CD4-positive, alpha-beta T cell treated with Interleukin-1 beta for 1 hour (primary cell): ENCODE data around the gene FBXL13.
"Not testable (repeated sequence)": the region's sequence is repeated elsewhere in the genome, so short reads cannot be mapped to it uniquely, and the experiment has no call there.

Source experiments
- DNase-seq, 2 donors: peaks; one replicate each; pipeline ENCODE4 v3.0.0-alpha.2; 2020 to 2022

The FBXL13 gene

DNA sequence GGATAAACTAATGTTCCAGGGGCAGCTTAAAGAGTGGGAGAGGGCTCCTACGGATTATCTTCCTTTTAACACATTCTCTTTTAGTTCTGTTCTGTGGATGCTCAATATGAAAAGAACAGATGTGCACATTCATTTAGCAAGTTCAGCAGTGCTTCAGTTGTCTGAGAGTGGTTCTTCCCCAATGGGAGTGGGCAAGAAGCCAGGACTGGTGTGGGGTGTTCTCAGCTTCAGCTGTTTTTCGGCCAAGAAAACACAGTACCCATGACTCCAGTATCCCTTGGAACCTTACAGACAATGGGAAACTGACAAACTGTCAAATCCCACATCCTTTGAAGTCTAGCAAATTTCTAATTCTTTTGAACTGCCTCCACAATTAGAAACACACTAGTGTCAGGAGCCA is 233.3 kb downstream of the FBXL13 start:
- DNase-seq: no peak

- no peak for DNase-seq
These were observed 234.2 kb downstream of the FBXL13 start for GRCh38 chr7:102840404-102840803.

GRCh38 chr7:102838572-102839101 is 236.0 kb downstream of the FBXL13 start:
- DNase-seq: not testable (repeated sequence)

GRCh38 chr7:102837802-102838201 is 236.8 kb downstream of the FBXL13 start:
- DNase-seq: no peak

DNA sequence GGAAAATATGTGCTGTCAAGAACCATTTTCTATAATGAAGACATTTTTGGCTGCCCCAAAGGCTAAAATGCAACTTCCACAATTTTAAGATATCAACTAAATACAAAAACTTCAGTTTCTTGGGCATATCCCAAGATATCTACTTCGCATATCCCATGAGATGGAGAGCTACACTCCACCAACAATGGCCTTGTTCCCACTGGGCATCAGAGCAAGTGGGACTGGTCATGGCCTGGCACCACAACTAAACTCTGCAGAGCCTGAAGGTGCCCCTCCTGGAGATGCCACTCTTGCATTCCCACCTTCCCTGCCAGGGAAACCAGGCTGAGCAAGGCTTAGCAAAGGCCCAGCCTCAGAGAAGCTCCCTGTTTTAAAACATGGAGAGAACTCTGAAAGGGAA is 237.6 kb downstream of the FBXL13 start:
- no peak for DNase-seq

- no peak for DNase-seq
These were observed 238.2 kb downstream of the FBXL13 start for GRCh38 chr7:102836191-102836919.

- DNase-seq: no peak
These were observed 239.6 kb downstream of the FBXL13 start for GRCh38 chr7:102834999-102835398.

DNA sequence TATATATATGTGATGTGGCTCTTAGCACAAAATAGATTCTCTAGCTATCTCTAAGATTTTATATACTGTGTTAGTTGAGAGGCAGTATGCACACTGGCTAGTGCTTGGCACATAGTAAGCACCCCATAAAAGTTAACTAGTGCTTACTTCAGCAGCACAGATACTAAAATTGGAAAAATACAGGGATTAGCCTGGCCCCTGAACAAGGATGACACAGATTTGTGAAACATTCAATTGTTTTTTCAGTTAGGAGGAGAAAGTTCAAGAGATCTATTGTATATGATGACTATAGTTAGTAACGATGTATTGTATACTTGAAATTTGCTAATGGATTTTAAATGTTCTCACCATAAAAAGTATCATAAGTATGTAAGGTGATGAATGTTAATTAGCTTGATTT is 240.1 kb downstream of the FBXL13 start:
- DNase-seq: no peak

DNA sequence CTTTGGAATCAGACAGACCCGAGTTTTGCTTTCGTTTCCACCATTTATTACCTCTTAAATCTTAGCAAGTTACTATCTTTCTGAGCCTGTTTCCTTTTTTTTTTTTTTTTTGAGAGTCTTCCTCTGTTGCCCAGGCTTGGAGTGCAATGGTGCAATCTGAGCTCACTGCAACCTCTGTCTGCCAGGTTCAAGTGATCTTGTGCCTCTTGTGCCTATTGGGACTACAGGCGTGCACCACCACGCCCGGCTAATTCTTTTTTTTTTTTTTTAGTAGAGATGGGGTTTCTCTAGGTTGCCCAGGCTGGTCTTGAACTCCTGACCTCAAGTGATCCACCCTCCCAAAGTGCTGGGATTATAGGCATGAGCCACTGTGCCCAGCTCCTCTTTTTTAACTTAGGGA is 241.3 kb downstream of the FBXL13 start:
- no peak for DNase-seq

GRCh38 chr7:102832674-102833073 is 241.9 kb downstream of the FBXL13 start:
- DNase-seq: no peak

- DNase-seq: no peak
These were observed 244.4 kb downstream of the FBXL13 start for GRCh38 chr7:102830197-102830596.

DNA sequence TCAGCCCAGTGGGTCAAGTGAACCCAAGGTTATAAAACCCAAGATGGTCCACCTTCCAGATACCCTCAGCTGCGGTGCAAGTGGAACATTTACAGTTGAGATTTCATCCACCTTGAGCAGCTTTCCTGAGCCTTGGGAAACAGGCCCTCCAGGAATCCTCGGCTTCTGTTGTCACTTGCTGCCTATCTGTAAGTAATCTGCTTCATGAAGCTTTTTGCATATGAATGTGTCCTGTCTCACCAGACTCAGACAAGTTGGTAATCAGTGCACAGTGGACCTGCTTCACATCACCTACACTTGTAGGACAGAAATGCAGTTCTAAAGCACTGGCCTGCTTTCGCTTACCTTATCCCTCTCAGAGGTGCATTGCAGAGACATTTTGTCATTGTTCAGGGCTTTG is 245.5 kb downstream of the FBXL13 start:
- DNase-seq: no peak

GRCh38 chr7:102828286-102828685 is 246.3 kb downstream of the FBXL13 start:
- no peak for DNase-seq

GRCh38 chr7:102823390-102824119 is 251.0 kb downstream of the FBXL13 start:
- DNase-seq: no peak

DNA sequence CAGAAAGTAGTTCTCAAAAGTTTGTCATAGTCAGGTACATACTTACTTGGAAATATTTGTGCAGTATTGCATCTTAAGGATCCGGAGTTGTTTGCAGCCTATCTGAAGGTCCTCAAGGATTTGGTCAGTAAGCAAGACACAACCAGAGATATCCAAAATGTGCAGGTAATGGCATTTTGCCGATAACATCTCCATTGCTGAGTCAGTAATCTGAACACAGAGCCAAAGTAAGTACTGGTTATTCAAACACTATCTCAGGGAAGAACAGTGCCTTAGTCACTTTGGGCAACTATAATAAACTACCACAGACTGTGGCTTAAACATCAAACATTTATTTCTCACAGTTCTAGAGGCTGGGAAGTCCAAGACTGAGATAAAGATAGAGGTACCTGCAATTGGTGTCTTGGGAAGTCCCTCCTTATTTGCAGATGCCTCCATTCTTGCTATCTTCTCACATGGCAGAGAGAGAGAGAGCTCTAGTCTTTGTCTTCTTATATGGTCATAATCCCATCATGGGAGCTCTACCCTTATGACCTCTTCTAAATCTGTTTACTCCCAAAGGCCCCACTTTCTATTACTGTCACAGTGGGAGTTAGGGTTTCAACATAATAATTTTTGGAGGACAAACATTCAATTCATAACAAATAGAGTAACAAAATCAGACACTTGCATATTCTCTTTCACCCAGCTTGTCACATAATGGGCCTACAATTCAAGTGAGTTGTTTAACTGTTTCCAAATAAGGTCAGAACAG is 252.4 kb downstream of the FBXL13 start:
- no peak for DNase-seq

- no peak for DNase-seq
These were observed 255.4 kb downstream of the FBXL13 start for GRCh38 chr7:102819151-102819550.

- no peak for DNase-seq
These were observed 256.7 kb downstream of the FBXL13 start for GRCh38 chr7:102817616-102818573.

GRCh38 chr7:102814025-102814471 is 260.5 kb downstream of the FBXL13 start:
- DNase-seq: no peak

- DNase-seq: no peak
These were observed 261.2 kb downstream of the FBXL13 start for GRCh38 chr7:102813191-102814024.

GRCh38 chr7:102811942-102812678 is 262.5 kb downstream of the FBXL13 start:
- DNase-seq: no peak

DNA sequence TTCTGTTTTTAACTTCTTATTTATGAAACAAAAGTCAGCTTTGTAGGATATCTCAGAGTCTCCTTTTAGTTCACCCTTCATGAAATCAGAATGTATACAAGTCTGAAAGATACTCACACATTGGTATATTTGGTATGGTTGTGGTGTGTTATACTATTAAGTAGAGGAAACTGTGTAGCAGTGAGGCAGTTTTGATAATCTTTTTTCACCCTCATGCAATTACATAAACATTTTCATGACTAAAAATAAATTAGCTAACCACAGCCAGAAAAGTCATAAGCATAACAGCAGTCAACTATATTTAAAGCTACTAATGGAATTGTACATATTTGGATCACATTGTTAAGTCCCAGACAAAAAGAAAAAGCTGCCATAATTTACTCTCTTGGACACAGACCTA is 263.7 kb downstream of the FBXL13 start:
- DNase-seq: no peak
